B cell (primary cell): ENCODE measurements around the gene PRLR. TPM values are rescaled to one million over a fixed set of nuclear protein-coding genes. Genes with fewer than 3 reads are reported as not detected.
"Not testable (repeated sequence)": the region's sequence is repeated elsewhere in the genome, so short reads cannot be mapped to it uniquely, and the experiment has no call there.

Source experiments
- ATAC-seq: fragments of 200-7000 bp; cut with Tn5 transposase; one replicate; pipeline ENCODE4 v1.10.0; 2021; ENCODE audit warnings: low read depth, mild to moderate bottlenecking, moderate number of reproducible peaks, moderate library complexity
- CTCF ChIA-PET: fragments of 350-600 bp; sonication (Branson Sonifier 250); formaldehyde crosslinking; loops from one replicate; lab custom pipeline; 2021; ENCODE audit warnings: antibody characterized with exemption, inconsistent platforms; lab: Charles Lee
- POLR2A ChIA-PET: fragments of 350-600 bp; sonication (Branson Sonifier 250); formaldehyde crosslinking; loops from one replicate; lab custom pipeline; 2021; ENCODE audit warnings: antibody characterized with exemption; lab: Charles Lee
- DNase-seq: peaks from one replicate; pipeline ENCODE4 v3.0.0; 2013
- H2AFZ ChIP-seq: 2 replicates; pipeline ENCODE4 v1.6.1; 2012; ENCODE audit warnings: mild to moderate bottlenecking, low read depth, low read length; ENCODE audit not compliant: insufficient read depth, poor library complexity, severe bottlenecking
- H3K27ac ChIP-seq, 2 donors: 1 replicate in 1 of 2; 2 replicates in 1 of 2; pipeline ENCODE4 v1.5.1; 2012 to 2013; ENCODE audit warnings: low read length in 2 of 2, mild to moderate bottlenecking in 2 of 2, moderate library complexity in 1 of 2
- H3K27me3 ChIP-seq, 4 experiments: fragments of 200-600 bp in 1 of 4; sonication (generic) in 1 of 4; replicated peaks in 1 of 4; 1 replicate in 2 of 4; 2 replicates in 2 of 4; pipeline versions ENCODE4 v1.6.1 to v1.7.0; 2013 to 2016; ENCODE audit warnings: low read length in 3 of 4, mild to moderate bottlenecking in 2 of 4, mixed read lengths in 1 of 4, moderate library complexity in 1 of 4; ENCODE audit not compliant: insufficient read depth in 4 of 4, control insufficient read depth in 3 of 4; ENCODE audit errors: control extremely low read depth in 1 of 4
- H3K36me3 ChIP-seq, 2 experiments: replicated peaks in 1 of 2; 1 replicate in 1 of 2; 2 replicates in 1 of 2; pipeline versions ENCODE4 v1.6.1 to v1.7.1; 2013; ENCODE audit warnings: low read length in 1 of 2; ENCODE audit not compliant: insufficient read depth in 2 of 2, control insufficient read depth in 1 of 2; ENCODE audit errors: control extremely low read depth in 1 of 2, extremely low read depth in 1 of 2
- H3K4me1 ChIP-seq, 2 donors: fragments of 200-600 bp in 1 of 2; sonication (generic) in 1 of 2; 1 replicate in 1 of 2; 2 replicates in 1 of 2; pipeline versions ENCODE4 v1.5.1 to v1.6.1; 2013 to 2017; ENCODE audit warnings: low read length in 2 of 2; ENCODE audit not compliant: control insufficient read depth in 2 of 2, insufficient read depth in 2 of 2
- H3K4me2 ChIP-seq: replicated peaks from 2 replicates; pipeline ENCODE3; 2012; ENCODE audit warnings: mild to moderate bottlenecking, low read depth, low read length; ENCODE audit not compliant: poor library complexity, severe bottlenecking
- H3K4me3 ChIP-seq, 5 experiments: fragments of 200-600 bp in 1 of 5; sonication (generic) in 1 of 5; 1 replicate in 3 of 5; 2 replicates in 2 of 5; pipeline versions ENCODE4 v1.5.1 to v1.7.0; 2011 to 2016; ENCODE audit warnings: low read length in 4 of 5, mild to moderate bottlenecking in 4 of 5, low read depth in 2 of 5, control low read depth in 1 of 5, moderate library complexity in 1 of 5; ENCODE audit not compliant: insufficient read depth in 1 of 5; ENCODE audit errors: control extremely low read depth in 1 of 5, extremely low read depth in 1 of 5
- H3K79me2 ChIP-seq: fragments of 200-600 bp; sonication (generic); one replicate; pipeline ENCODE4 v1.6.0; 2016; ENCODE audit warnings: low read length; ENCODE audit not compliant: control insufficient read depth, insufficient read depth
- H3K9ac ChIP-seq: fragments of 200-600 bp; sonication (generic); 2 replicates; pipeline ENCODE4 v1.6.1; 2017; ENCODE audit warnings: mild to moderate bottlenecking, low read length, moderate library complexity
- H3K9me3 ChIP-seq, 3 donors: one replicate each; pipeline versions ENCODE4 v1.6.1 to v1.7.1; 2013; ENCODE audit warnings: low read length in 2 of 3; ENCODE audit not compliant: control insufficient read depth in 2 of 3, insufficient read depth in 1 of 3; ENCODE audit errors: control extremely low read depth in 1 of 3
- H4K20me1 ChIP-seq: 2 replicates; pipeline ENCODE4 v1.6.0; 2012; ENCODE audit warnings: mild to moderate bottlenecking, low read length; ENCODE audit not compliant: insufficient read depth, control insufficient read depth, poor library complexity, severe bottlenecking
- H3K27ac Mint-ChIP-seq: one replicate; pipeline ENCODE4 v1.8.0; 2021; ENCODE audit warnings: mixed read lengths
- H3K27me3 Mint-ChIP-seq: one replicate; pipeline ENCODE4 v1.8.0; 2021; ENCODE audit warnings: mixed read lengths
- H3K4me1 Mint-ChIP-seq: one replicate; pipeline ENCODE4 v1.8.0; 2021; ENCODE audit warnings: mixed read lengths
- H3K4me3 Mint-ChIP-seq: one replicate; pipeline ENCODE4 v1.8.0; 2021; ENCODE audit warnings: mixed read lengths
- H3K9me3 Mint-ChIP-seq: one replicate; pipeline ENCODE4 v1.8.0; 2022; ENCODE audit warnings: mixed read lengths; ENCODE audit not compliant: insufficient read depth
- CTCF ChIP-seq: fragments of 200-600 bp; IDR thresholded peaks from one replicate; pipeline ENCODE4 v1.8.0; 2022; ENCODE audit warnings: antibody characterized with exemption, mild to moderate bottlenecking
- EZH2 ChIP-seq: IDR thresholded peaks from 2 replicates; pipeline ENCODE4 v1.6.1; 2012; ENCODE audit warnings: borderline replicate concordance, low read depth, mild to moderate bottlenecking, moderate library complexity, low read length; ENCODE audit not compliant: insufficient read depth, poor library complexity, severe bottlenecking
- WGBS: methylation state at CpG from one replicate; pipeline ENCODE4 v1.1.5; 2013; ENCODE audit warnings: missing lambda C conversion rate; ENCODE audit not compliant: insufficient coverage; 5-methylcytosine and 5-hydroxymethylcytosine counted together
- intact Hi-C: fragments of 100-400 bp; cut with micrococcal nuclease; formaldehyde crosslinking; loops from one replicate; pipeline ENCODE4 v1.10.0; 2022
- polyA plus RNA-seq: library from polyadenylated mRNA; depleted of rRNA; stranded (reverse); fragments of >200 nt; gene quantifications from 2 replicates; pipeline ENCODE4 v1.2.3, GENCODE V29; 2012
- total RNA-seq, 2 donors: library from RNA; stranded (reverse); fragments of 120-200 nt in 1 of 2; gene quantifications; 1 replicate in 1 of 2; 2 replicates in 1 of 2; pipeline versions ENCODE4 v1.2.3 to v1.2.4, GENCODE V29; 2013 to 2022

The PRLR gene
- total and polyA plus RNA-seq, 2 donors (not counting 1 experiment from before 2014, with no cell fraction given) = 0.39 TPM; not detected in 1

- no peaks in the 10 kb centered on the region for H3K36me3 ChIP-seq
- ChIA-PET CTCF (no interaction called here), POLR2A (no interaction called here)
- H3K9ac ChIP-seq = no peak overlapping the region
- H3K4me3 Mint-ChIP-seq = no peak overlapping the region
- no peaks in the 10 kb centered on the region for H4K20me1 ChIP-seq
- H3K27me3 Mint-ChIP-seq = peaks cover 16% of the 10 kb centered on the region
- H3K4me1 ChIP-seq = no peaks in the 10 kb centered on the region
- H3K27me3 ChIP-seq = peaks cover 0 to 3% (median 0%) of the 10 kb centered on the region in 4 experiments
- H2AFZ ChIP-seq = no peak overlapping the region
- no peak overlapping the region for H3K4me2 ChIP-seq
- TF ChIP-seq CTCF = no peak
- TF ChIP-seq EZH2 = no peak
- H3K4me3 ChIP-seq = no peak overlapping the region
- H3K27ac Mint-ChIP-seq = no peak overlapping the region
- DNase-seq = no peak
- no peaks in the 10 kb centered on the region for H3K9me3 Mint-ChIP-seq
- no peak overlapping the region for H3K27ac ChIP-seq
- intact Hi-C loops = no loop called here
- no peak for ATAC-seq
- H3K4me1 Mint-ChIP-seq = no peaks in the 10 kb centered on the region
- H3K9me3 ChIP-seq = peaks cover 0 to 1% (median 0%) of the 10 kb centered on the region in 3 donors
- 94% methylated on average over 3 of the region's 4 CpGs for WGBS
- no peaks in the 10 kb centered on the region for H3K79me2 ChIP-seq
Observed at GRCh38 chr5:35114698-35115097, 115.6 kb downstream of the PRLR start.

DNA sequence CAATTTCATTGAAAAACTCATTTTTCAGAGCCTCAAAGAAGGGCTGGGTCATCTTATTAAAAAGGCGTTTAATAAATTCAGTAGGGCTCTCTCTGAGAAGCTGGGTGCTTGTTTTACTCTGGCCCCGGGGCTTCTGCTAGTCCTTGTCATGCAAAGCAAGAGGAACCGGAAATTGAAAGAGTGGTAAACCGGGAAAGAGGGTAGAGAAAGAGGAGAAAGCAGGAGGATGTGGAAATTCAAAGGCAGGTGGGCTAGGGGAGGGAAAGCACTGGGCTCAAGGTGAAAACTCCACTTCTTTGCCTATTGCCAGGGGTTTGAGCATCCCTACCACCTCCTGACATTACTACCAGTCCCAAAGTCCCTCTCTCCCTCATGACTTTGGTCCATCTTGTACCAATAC is 118.0 kb downstream of the PRLR start:
- no peak overlapping the region for H3K4me3 ChIP-seq
- no peak overlapping the region for H3K9ac ChIP-seq
- POLR2A ChIA-PET = no interaction called here
- H3K27ac ChIP-seq = no peak overlapping the region
- no peaks in the 10 kb centered on the region for H3K9me3 Mint-ChIP-seq
- no peak overlapping the region for H3K27ac Mint-ChIP-seq
- no peaks in the 10 kb centered on the region for H3K4me1 ChIP-seq
- CTCF ChIA-PET = no interaction called here
- no peaks in the 10 kb centered on the region for H3K36me3 ChIP-seq
- H3K4me2 ChIP-seq = no peak overlapping the region
- ATAC-seq (no peak), DNase-seq (no peak)
- H4K20me1 ChIP-seq = no peaks in the 10 kb centered on the region
- no peak overlapping the region for H3K4me3 Mint-ChIP-seq
- H3K79me2 ChIP-seq = no peaks in the 10 kb centered on the region
- intact Hi-C loops = no loop called here
- no peaks in the 10 kb centered on the region for H3K4me1 Mint-ChIP-seq
- peaks cover 0 to 1% (median 0%) of the 10 kb centered on the region in 3 donors for H3K9me3 ChIP-seq
- H3K27me3 Mint-ChIP-seq = peaks cover 16% of the 10 kb centered on the region
- TF ChIP-seq CTCF = no peak
- TF ChIP-seq EZH2 = no peak
- H2AFZ ChIP-seq = no peak overlapping the region
- WGBS = 35% methylated on average over 4 of the region's 4 CpGs
- no peaks in the 10 kb centered on the region for H3K27me3 ChIP-seq

GRCh38 chr5:35104550-35104949 is 125.7 kb downstream of the PRLR start:
- DNase-seq, H3K9me3 Mint-ChIP-seq, H3K4me1 Mint-ChIP-seq, H3K4me1 ChIP-seq, CTCF ChIA-PET, H3K9ac ChIP-seq, intact Hi-C loops, H3K4me2 ChIP-seq, H3K27ac Mint-ChIP-seq, H2AFZ ChIP-seq, POLR2A ChIA-PET, H3K27ac ChIP-seq, ATAC-seq, H3K27me3 ChIP-seq, H3K4me3 Mint-ChIP-seq, H3K4me3 ChIP-seq, H3K79me2 ChIP-seq, H3K9me3 ChIP-seq, H3K36me3 ChIP-seq, H4K20me1 ChIP-seq: not testable (repeated sequence)
- peaks cover 25% of the 10 kb centered on the region for H3K27me3 Mint-ChIP-seq
- 82% methylated on average over 11 of the region's 11 CpGs for WGBS
